HL-60/S4 treated with phorbol 12-myristate 13-acetate at 8.2 ng/mL for 4 days and 3 days (cell line): ENCODE data around the gene CELA2A.

Source experiments
- in situ Hi-C: fragments of 300-500 bp; cut with MboI; formaldehyde crosslinking; loops from 2 replicates; pipeline ENCODE4 v1.15.0; 2022; ENCODE audit warnings: low sequenced_read_pairs

CELA2A gene

GRCh38 chr1:15424146-15424667 is 32.3 kb upstream of the CELA2A start:
- in situ Hi-C loops = loop anchor here (10.0 kb wide), 1 partner anchor 79 kb away; no protein-coding TSS in a partner anchor

GRCh38 chr1:15424981-15425380 is 31.6 kb upstream of the CELA2A start:
- in situ Hi-C loops = loop anchor here (10.0 to 25.0 kb wide), 2 partner anchors 80 to 288 kb away; no protein-coding TSS in a partner anchor

GRCh38 chr1:15425521-15425920 is 31.0 kb upstream of the CELA2A start:
- in situ Hi-C loops = loop anchor here (10.0 to 25.0 kb wide), 2 partner anchors 81 to 288 kb away; no protein-coding TSS in a partner anchor

- in situ Hi-C loops = loop anchor here (10.0 to 25.0 kb wide), 2 partner anchors 81 to 289 kb away; no protein-coding TSS in a partner anchor
Measured at GRCh38 chr1:15425958-15426357, 30.6 kb upstream of the CELA2A start.

- in situ Hi-C loops = loop anchor here (10.0 to 25.0 kb wide), 2 partner anchors 82 to 289 kb away; no protein-coding TSS in a partner anchor
Measured at GRCh38 chr1:15426492-15427279, 29.8 kb upstream of the CELA2A start.

- in situ Hi-C loops = loop anchor here (10.0 to 25.0 kb wide), 2 partner anchors 82 to 290 kb away; no protein-coding TSS in a partner anchor
Measured at GRCh38 chr1:15427280-15427666, 29.3 kb upstream of the CELA2A start.

- in situ Hi-C loops = loop anchor here (10.0 to 25.0 kb wide), 2 partner anchors 83 to 291 kb away; no protein-coding TSS in a partner anchor
Measured at GRCh38 chr1:15428252-15428651, 28.3 kb upstream of the CELA2A start.

- in situ Hi-C loops = loop anchor here (10.0 to 25.0 kb wide), 2 partner anchors 84 to 292 kb away; no protein-coding TSS in a partner anchor
Measured at GRCh38 chr1:15428815-15429435, 27.6 kb upstream of the CELA2A start.

- in situ Hi-C loops = loop anchor here (10.0 to 25.0 kb wide), 2 partner anchors 85 to 292 kb away; no protein-coding TSS in a partner anchor
Measured at GRCh38 chr1:15429701-15430149, 26.8 kb upstream of the CELA2A start.

GRCh38 chr1:15430787-15431570 is 25.6 kb upstream of the CELA2A start:
- in situ Hi-C loops = loop anchor here (25.0 kb wide), 1 partner anchor 294 kb away; no protein-coding TSS in a partner anchor

GRCh38 chr1:15431571-15431948 is 25.0 kb upstream of the CELA2A start:
- in situ Hi-C loops = loop anchor here (25.0 kb wide), 1 partner anchor 294 kb away; no protein-coding TSS in a partner anchor

GRCh38 chr1:15432324-15432723 is 24.2 kb upstream of the CELA2A start:
- in situ Hi-C loops = loop anchor here (25.0 kb wide), 1 partner anchor 295 kb away; no protein-coding TSS in a partner anchor

GRCh38 chr1:15433471-15433870 is 23.1 kb upstream of the CELA2A start:
- in situ Hi-C loops = loop anchor here (25.0 kb wide), 1 partner anchor 296 kb away; no protein-coding TSS in a partner anchor

GRCh38 chr1:15434739-15435138 is 21.8 kb upstream of the CELA2A start:
- in situ Hi-C loops = loop anchor here (25.0 kb wide), 1 partner anchor 297 kb away; no protein-coding TSS in a partner anchor

GRCh38 chr1:15435239-15436077 is 21.1 kb upstream of the CELA2A start:
- in situ Hi-C loops = loop anchor here (25.0 kb wide), 1 partner anchor 298 kb away; no protein-coding TSS in a partner anchor

- in situ Hi-C loops = loop anchor here (25.0 kb wide), 1 partner anchor 300 kb away; no protein-coding TSS in a partner anchor
Measured at GRCh38 chr1:15436881-15437442, 19.6 kb upstream of the CELA2A start.

- in situ Hi-C loops = loop anchor here (25.0 kb wide), 1 partner anchor 302 kb away; no protein-coding TSS in a partner anchor
Measured at GRCh38 chr1:15439325-15439724, 17.2 kb upstream of the CELA2A start.

GRCh38 chr1:15440357-15440756 is 16.2 kb upstream of the CELA2A start:
- in situ Hi-C loops = loop anchor here (25.0 kb wide), 1 partner anchor 303 kb away; no protein-coding TSS in a partner anchor
